Measurements from ENCODE around the gene PDHA2.
"Not testable (repeated sequence)": the region's sequence is repeated elsewhere in the genome, so short reads cannot be mapped to it uniquely, and the experiment has no call there.

PDHA2 gene

DNA sequence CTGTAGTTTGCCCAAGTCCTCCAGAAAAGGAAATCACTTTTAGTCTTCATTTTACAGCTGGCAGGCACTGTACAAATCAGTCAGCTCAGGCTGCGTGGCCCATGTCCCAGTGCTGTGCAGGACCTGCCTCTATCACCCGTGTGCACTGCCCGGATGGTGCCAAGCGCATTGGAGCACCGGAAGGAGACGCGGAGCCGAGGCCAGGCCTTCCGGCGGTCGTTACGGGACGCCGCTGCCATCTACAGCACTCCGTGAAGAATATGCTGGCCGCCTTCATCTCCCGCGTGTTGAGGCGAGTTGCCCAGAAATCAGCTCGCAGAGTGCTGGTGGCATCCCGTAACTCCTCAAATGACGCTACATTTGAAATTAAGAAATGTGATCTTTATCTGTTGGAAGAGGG lies at the start of gene PDHA2:
Gene PDHA2 (plus strand): TSS at position 203 of the 400 bp plus-strand sequence. CDS start 58 bp downstream, at position 261.
- no peak for DNase-seq (ENCODE audit: low read depth)

DNA sequence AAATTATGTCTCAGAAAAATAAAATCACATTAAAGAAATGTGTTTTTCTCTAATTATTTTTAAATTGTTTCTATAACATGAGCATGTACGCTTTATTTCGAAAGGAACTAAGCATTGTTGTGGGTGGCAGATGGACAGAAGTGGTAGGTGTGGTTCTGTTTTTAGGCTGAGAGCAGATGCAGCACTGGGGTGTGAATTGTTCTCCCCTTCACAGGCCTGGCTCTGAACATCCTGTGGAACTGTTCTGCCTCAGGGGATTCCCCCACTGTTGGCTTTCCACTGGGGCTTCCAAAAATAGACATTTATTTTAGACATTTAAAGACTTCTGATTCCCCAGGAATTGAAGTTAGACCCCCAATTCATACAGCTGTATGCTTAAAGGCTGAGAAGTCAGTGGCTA lies 41.9 kb upstream of the PDHA2 start:
- no peak for DNase-seq (ENCODE audit: low read depth)

DNA sequence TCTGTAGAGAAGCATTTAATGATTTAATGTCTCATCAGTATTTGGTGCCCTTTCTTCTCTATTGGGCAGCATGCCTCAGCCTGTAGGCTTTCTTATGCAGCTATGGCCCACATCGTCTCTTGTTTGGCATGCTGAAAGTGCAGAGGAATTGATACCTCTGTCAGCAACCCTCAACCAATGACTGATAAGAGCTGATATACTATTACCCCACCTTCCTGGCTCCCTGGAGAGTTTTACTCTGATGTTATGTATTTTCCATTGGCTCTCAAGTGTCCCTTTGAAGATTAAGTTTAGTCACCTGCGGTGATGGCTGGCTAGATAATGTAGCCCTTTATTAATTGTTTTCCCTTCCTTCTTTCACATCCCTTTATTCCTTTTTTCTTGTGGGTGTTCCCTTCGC lies 41.2 kb upstream of the PDHA2 start:
- DNase-seq (ENCODE audit: low read depth), result no peak

DNA sequence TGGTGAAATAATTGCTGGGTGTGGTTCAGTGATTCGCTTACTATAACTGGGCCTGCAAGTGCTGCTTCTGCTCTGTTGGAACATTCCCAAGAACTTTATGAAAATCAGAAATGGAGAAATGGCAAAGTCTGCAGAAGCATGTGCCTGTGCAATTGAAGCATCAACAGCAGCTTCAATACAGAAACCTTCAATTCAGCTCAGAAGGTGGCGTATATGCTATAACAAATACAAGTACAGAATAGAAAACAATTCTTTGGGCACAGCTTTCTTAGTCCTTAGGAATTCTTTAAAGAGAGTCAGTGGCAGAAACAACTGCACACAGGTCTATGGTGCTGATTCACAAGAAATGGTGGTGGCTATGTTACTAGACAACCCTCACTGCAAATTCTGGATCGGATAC lies 18.0 kb upstream of the PDHA2 start:
- no peak for DNase-seq (ENCODE audit: low read depth)

DNA sequence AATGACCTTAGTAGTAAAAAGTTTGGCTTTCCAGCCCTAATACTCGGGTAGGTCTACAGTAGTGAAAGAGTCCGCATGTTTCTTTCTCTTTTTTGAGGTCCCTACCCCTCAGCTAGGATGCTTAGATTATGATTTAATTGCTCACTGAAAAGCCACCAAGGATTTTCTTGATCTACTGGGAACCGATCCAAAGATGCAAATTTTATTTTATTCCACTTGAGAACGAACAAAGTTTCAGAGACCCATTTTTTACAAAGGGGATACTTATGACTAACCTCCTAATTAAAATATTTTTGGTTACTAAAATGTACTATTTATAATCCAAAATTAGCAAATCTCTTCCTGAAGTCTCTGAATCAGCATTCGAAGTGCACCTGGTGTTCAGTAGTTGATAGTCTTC lies 14.3 kb upstream of the PDHA2 start:
- no peak for DNase-seq (ENCODE audit: low read depth)

DNA sequence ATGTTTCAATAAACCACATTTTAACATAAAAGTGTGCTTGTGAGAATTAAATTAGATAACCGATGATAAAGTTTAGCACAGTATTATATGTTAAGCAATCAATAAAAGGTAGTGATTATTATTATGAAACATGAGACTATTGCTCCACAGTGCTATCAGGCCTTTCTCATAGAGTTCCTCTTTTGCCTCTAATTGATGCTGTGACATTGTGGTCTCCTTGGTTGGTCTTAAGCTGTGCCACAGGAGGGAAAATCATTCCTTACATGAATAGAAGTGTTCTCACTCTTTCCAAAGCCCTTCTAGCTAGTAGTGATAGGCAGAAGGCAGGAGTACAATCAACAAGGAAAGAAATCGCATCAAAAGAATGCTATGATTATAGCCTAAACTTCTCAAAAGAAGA lies 9.2 kb upstream of the PDHA2 start:
- DNase-seq (ENCODE audit: low read depth), result no peak

DNA sequence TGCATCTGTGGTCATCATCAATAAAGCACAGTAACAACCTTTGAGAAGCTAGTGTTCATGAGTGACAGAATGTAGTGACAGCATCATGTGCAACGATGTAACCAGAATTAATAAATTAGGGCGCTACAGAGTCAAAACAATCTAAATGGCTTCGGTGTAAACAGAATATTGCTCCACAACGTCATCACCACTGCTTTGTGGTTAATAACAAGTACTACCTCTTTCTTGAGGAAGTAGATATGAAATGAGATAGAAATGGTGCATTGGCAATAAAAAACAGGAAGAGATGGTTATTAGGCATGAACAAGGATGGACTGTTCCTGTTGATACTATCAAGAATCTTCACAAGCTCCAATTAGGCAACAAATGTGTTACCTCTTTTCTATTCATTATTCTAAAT lies 8.7 kb upstream of the PDHA2 start:
- no peak for DNase-seq (ENCODE audit: low read depth)

DNA sequence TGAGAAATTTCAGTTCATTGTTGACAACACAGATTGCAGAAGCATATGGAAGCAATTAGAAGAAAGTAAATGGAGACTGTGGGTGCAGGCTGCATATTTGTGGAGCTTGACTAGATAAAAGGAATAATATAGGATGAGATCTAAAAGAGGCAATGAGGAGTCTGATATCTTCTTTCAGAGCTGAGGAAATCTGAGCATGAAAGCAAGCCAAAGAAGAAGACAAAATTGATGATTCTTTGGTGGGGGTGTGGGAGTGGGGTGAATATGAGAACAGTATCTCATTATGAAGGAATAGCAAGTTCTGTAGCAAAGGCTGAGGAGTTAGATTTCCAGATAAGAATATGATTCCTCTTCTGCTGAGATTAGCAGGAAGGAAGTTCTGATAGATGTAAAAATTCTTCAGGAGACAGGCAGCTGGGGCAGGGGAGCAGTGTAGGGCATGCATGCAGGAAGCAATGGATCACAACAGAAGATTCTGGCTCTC lies 6.1 kb upstream of the PDHA2 start:
- no peak for DNase-seq (ENCODE audit: low read depth)

DNA sequence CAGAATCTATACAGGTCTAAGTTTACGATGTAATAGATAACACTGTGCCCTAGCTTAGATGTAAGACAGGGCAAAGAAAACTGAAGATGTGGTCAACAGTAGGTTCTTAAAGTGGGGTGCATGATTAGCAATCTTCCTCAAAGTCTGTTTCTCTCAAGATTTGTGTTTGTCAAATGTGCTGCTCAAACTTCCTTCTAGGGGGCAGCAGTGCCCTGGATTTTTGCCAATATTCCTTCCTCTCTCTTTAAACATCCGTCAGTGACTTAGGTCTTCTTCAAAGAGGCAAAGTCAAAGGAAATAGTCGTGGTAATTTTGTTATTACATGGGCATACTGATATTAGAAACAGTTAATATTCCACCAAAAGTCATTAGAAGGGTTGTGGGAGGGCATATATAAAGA lies 4.2 kb upstream of the PDHA2 start:
- no peak for DNase-seq (ENCODE audit: low read depth)

DNA sequence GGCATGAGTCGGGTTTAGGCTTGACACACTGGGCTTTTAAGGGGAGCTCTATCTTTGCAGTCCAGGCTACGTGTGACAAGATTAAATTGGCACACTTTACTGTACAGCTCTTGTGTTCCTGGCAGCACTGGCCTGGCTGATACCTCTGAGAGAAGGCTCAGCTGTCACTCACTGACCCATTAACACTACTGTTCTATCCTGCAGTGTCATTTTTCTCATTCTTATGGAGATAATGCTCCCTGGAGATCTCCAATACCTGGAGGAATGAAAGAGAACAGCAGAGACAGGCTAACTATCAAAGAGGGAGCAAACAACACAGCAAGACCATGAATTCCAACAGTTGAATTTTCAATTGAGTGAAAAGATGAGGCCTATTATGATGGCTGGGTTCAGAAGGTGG lies 1.7 kb upstream of the PDHA2 start:
- no peak for DNase-seq (ENCODE audit: low read depth)

DNA sequence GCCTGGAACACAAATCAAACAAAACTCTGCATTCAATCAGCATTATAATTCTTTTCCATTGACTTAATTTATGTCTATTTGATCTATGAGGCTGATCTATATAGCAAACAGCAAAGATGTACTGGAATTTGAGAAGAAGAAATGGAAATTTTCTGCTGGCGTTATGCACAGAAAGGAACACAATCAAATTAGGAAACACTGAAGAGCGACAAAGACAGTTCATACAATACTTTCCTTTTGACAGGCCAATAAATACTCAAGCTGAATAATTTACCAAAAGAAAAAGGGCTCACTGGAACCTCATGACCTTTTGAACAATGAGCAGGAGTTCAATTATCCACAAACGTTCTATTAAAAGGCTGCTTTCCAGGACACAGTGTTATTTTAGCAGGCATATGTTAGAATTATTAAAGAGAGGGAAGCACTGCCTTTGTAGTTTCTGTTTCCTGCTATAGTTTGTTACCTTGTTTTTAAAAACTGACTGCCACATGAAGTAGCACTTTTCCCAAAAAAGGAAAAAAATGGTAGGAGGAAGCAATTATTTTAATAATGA lies 8.1 kb downstream of the PDHA2 start:
- no peak for DNase-seq (ENCODE audit: low read depth)

DNA sequence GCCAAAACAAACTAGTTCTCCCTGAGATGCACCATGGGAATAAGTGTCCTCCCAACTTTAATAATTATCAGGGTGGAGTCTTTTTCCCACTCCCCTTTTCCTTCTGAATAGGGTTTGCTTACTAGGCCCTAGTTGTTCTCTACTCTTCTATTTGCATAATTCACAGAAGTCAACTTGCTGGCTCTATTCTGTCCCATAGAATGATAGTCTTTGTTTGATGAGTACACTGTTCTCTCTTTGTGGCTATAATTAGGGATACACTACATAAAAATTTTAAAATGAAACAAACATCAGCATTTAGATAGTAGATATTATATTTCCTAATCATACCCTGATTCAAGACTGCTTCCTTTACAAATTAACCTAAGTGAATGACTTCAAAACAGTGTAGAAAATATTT lies 10.3 kb downstream of the PDHA2 start:
- no peak for DNase-seq (ENCODE audit: low read depth)

DNA sequence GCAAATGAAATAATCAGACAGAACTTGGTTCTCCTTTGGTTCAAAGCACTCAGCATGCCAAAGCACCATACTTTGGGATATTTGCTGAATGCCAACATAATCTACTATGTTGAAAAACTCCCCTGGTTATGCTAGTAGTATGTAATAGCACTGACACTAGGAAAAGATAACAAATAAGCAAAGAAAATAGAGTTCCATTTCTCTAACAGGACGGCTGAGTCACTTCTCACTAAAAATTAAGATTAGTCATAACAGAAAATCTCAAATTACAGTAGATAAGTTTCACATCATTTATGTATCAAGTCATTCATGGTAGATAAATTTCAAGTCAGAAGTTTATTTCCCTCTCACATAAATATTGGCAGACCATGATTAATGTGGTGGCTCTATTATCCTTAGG lies 17.9 kb downstream of the PDHA2 start:
- no peak for DNase-seq (ENCODE audit: low read depth)

DNA sequence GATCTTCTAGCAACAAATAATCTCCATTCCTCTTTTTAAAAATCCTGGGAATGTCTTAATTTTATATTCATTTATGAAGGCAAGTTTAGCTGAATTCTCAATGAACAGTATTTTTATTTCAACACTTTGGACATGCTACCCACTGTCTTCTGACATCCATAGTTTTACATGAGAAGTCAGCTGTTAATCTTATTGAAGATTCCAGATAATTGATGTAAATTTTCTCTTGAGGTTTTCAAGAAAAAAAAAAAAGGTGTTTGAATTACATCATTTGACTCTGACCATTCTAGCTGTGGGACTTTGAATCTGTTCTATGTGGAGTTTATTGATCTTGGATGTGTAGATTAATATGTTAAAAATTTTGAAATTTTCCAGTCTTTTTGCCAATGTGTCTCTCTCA lies 28.0 kb downstream of the PDHA2 start:
- no peak for DNase-seq (ENCODE audit: low read depth)

DNA sequence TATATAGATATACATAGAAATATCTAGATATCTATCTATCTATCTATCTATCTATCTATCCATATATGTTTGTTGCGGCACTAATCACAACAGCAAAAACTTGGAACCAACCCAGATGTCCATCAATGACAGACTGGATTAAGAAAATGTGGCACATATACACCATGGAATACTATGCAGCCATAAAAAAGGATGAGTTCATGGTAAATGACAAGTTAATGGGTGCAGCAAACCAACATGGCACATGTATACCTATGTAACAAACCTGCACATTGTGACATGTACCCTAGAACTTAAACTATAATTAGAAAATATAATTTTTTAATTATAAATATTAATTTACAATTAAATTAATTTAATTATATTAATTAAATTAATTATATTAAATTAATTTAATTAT lies 29.5 kb downstream of the PDHA2 start:
- not testable (repeated sequence) for DNase-seq (ENCODE audit: low read depth)

DNA sequence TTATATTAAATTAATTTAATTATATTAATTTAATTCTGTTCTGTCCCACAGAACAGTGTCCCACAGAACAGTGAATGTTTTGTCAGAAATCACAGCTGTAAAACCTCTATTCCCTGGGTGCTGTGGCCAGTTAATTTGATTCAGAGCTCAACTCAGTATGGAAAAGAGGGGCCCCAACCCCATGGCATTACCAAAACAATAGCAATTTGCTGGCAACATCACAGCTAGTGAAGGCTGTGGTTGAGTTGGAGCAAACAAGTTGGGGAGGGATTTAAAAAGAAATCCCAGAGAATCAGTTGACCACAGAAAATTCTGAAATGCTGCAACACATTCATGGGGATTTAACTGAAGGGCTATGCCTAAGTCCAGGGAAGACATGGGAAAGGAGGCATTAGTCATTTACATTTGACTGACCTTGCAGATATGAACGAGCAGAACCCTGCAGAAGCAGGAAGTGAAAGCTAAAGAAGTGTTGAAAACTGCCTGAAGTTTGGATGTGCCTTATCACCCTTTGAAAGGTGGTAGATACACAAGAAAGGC lies 30.1 kb downstream of the PDHA2 start:
- no peak for DNase-seq (ENCODE audit: low read depth)

DNA sequence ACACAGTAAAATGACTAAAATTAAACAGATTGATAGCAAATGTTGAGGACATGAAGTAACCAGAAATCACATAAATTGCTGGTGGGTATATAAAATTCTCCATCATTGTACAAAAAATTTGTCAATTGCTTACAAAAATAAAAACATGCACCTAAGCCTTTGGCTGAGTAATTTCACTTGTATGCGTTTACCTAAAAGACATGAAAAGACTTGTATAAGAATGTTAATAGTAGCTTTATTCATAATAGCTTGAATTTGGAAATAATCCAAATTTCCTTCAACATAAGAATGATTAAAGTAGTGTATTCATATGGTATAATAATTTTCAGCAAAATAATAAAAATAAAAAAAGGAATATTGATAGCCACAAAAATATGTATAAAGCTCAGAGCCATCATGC lies 37.7 kb downstream of the PDHA2 start:
- no peak for DNase-seq (ENCODE audit: low read depth)

DNA sequence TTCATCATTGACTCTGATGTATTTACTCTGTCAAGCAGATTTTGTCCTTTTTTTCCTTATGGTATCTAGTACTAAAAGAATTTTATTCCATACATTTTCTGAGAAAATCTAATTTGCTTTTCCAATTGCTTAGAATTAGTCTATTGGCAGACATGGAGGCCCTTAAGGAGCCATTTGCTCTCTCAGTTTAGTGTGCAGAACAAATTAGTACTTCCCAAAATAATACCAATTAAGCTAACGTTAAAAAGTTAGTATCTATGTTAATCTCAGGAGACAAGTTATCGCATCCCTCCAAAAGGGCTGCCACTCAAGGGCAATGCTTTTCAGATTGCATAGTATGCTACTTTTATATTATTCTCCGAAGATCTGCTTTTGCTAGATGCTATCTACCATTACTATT lies 47.7 kb downstream of the PDHA2 start:
- DNase-seq (ENCODE audit: low read depth), result no peak

DNA sequence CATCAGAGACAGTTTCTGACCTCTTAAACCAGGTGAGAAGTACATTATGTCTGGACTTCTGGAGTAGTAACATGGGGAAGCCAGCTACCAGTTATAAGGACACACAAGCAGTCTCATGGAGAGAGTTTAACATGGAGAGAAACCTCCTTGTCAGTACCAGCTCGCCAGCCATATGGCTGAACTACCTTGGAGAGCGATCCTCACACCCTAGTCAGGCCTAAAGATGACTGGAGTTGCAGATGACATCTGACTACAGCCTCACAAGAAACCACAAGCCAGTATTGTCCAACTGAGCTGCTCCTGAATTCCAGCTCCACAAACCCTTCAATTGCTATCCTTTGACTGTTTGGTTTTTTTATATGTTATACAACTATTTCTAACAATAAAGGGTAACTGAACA lies 49.8 kb downstream of the PDHA2 start:
- DNase-seq (ENCODE audit: low read depth), result no peak
